OCI-LY1 (cell line): ENCODE measurements around the gene KRT27.
A peak's percentile ranks its signal among the peaks of the same experiment; 100 is the strongest.

Source experiments
- CTCF ChIP-seq: fragments of 200-600 bp; sonication (generic), shearing (Covaris generic); IDR thresholded peaks from 2 replicates; pipeline ENCODE4 v1.5.1; 2017; ENCODE audit warnings: mild to moderate bottlenecking, antibody characterized with exemption, low read length, moderate library complexity, mixed read lengths
- EZH2 ChIP-seq: fragments of 200-600 bp; sonication (generic), shearing (Covaris generic); IDR thresholded peaks from 2 replicates; pipeline ENCODE4 v1.8.0; 2017; ENCODE audit warnings: borderline replicate concordance, mixed run types, mild to moderate bottlenecking, antibody characterized with exemption, low read length, moderate library complexity, mixed read lengths

- TF ChIP-seq EZH2 (no peak), CTCF (peak; percentile 87)
These were observed 21.3 kb upstream of the KRT27 start for GRCh38 chr17:40803617-40804082.
